ENCODE data around the gene TMEM125. TPM values are rescaled to one million over a fixed set of nuclear protein-coding genes. Genes with fewer than 3 reads are reported as not detected.

The TMEM125 gene
- total RNA-seq, 1 donor from 2014 or later = 41.1 TPM

GRCh38 chr1:43305926-43306687, 36.3 kb downstream of the TMEM125 start:
- H3K36me3 Mint-ChIP-seq (ENCODE audit: insufficient read depth) = no peaks in the 10 kb centered on the region

GRCh38 chr1:43306688-43307457, 37.1 kb downstream of the TMEM125 start:
- Mint-ChIP-seq H3K27ac (no peak overlapping the region), H3K4me1 (ENCODE audit: low read depth) (peaks cover 23% of the 10 kb centered on the region), H3K27me3 (peaks cover 18% of the 10 kb centered on the region), H3K9me3 (ENCODE audit: low read depth) (peaks cover 3% of the 10 kb centered on the region), H3K36me3 (ENCODE audit: insufficient read depth) (no peaks in the 10 kb centered on the region), H3K4me3 (ENCODE audit: low read depth) (no peak overlapping the region)
- no peak for DNase-seq (ENCODE audit: low spot score, unreplicated experiment)
- TF ChIP-seq CTCF (IDR thresholded peaks at IDR 0.05; ENCODE audit: unreplicated experiment) = no peak

More at GRCh38 chr1:43305926-43306687, 36.3 kb downstream of the TMEM125 start:
- no peak for TF ChIP-seq CTCF (IDR thresholded peaks at IDR 0.05; ENCODE audit: unreplicated experiment)
- no peak for DNase-seq (ENCODE audit: low spot score, unreplicated experiment)
- Mint-ChIP-seq H3K4me1 (ENCODE audit: low read depth) (peaks cover 23% of the 10 kb centered on the region), H3K27me3 (peaks cover 18% of the 10 kb centered on the region), H3K27ac (no peak overlapping the region), H3K4me3 (ENCODE audit: low read depth) (no peak overlapping the region), H3K9me3 (ENCODE audit: low read depth) (peaks cover 3% of the 10 kb centered on the region)

GRCh38 chr1:43307458-43308158, 37.8 kb downstream of the TMEM125 start:
- no peak overlapping the region for H3K4me3 Mint-ChIP-seq (ENCODE audit: low read depth)
- H3K27ac Mint-ChIP-seq = no peak overlapping the region
- no peaks in the 10 kb centered on the region for H3K36me3 Mint-ChIP-seq (ENCODE audit: insufficient read depth)
- no peak for TF ChIP-seq CTCF (IDR thresholded peaks at IDR 0.05; ENCODE audit: unreplicated experiment)
- no peak for DNase-seq (ENCODE audit: low spot score, unreplicated experiment)
- H3K27me3 Mint-ChIP-seq = peaks cover 16% of the 10 kb centered on the region
- H3K4me1 Mint-ChIP-seq (ENCODE audit: low read depth) = peaks cover 18% of the 10 kb centered on the region
- peaks cover 3% of the 10 kb centered on the region for H3K9me3 Mint-ChIP-seq (ENCODE audit: low read depth)

- Mint-ChIP-seq H3K9me3 (ENCODE audit: low read depth) (peaks cover 3% of the 10 kb centered on the region), H3K4me1 (ENCODE audit: low read depth) (peaks cover 9% of the 10 kb centered on the region), H3K27ac (no peak overlapping the region), H3K4me3 (ENCODE audit: low read depth) (no peak overlapping the region), H3K27me3 (peaks cover 18% of the 10 kb centered on the region), H3K36me3 (ENCODE audit: insufficient read depth) (no peaks in the 10 kb centered on the region)
- no peak for TF ChIP-seq CTCF (IDR thresholded peaks at IDR 0.05; ENCODE audit: unreplicated experiment)
- no peak for DNase-seq (ENCODE audit: low spot score, unreplicated experiment)
Observed at GRCh38 chr1:43308635-43309404, 39.0 kb downstream of the TMEM125 start.
